H7 (cell line): ENCODE measurements around the gene FBXL15. TPM values are rescaled to one million over a fixed set of nuclear protein-coding genes. Genes with fewer than 3 reads are reported as not detected.

Source experiments
- DNase-seq: peaks from one replicate; pipeline ENCODE4 v3.0.0; 2012
- H3K27me3 ChIP-seq: 2 replicates; pipeline ENCODE4 v1.6.0; 2011; ENCODE audit warnings: mild to moderate bottlenecking, low read length; ENCODE audit not compliant: control insufficient read depth, insufficient read depth
- H3K36me3 ChIP-seq: replicated peaks from 2 replicates; pipeline ENCODE4 v1.5.1; 2011; ENCODE audit warnings: low read length; ENCODE audit not compliant: control insufficient read depth, insufficient read depth
- H3K4me3 ChIP-seq: 2 replicates; pipeline ENCODE4 v1.5.1; 2011; ENCODE audit warnings: low read depth, mild to moderate bottlenecking, control low read depth, low read length, moderate library complexity; ENCODE audit not compliant: insufficient read depth
- total RNA-seq: library from RNA; depleted of rRNA; stranded (reverse); fragments of >200 nt; shearing (Covaris generic); gene quantifications from 2 replicates; pipeline ENCODE4 v1.2.3, GENCODE V29; 2014

The FBXL15 gene
- total RNA-seq, 1 experiment from 2014 or later, result 29.8 TPM

- Histone ChIP-seq H3K27me3 (peaks cover 8% of the 10 kb centered on the region), H3K36me3 (peaks cover 1% of the 10 kb centered on the region), H3K4me3 (no peak overlapping the region)
- peak; percentile 59 for DNase-seq
Measured at GRCh38 chr10:102403115-102403514, 17.5 kb upstream of the FBXL15 start.

GRCh38 chr10:102404361-102405107, 16.1 kb upstream of the FBXL15 start:
- Histone ChIP-seq H3K27me3 (peaks cover 20% of the 10 kb centered on the region), H3K4me3 (no peak overlapping the region), H3K36me3 (peaks cover 1% of the 10 kb centered on the region)
- DNase-seq, result peak; percentile 58

- peaks cover 26% of the 10 kb centered on the region for H3K27me3 ChIP-seq
- DNase-seq, result no peak
- no peak overlapping the region for H3K4me3 ChIP-seq
- peaks cover 1% of the 10 kb centered on the region for H3K36me3 ChIP-seq
Measured at GRCh38 chr10:102405108-102405571, 15.5 kb upstream of the FBXL15 start.

GRCh38 chr10:102405632-102406031, 15.0 kb upstream of the FBXL15 start:
- Histone ChIP-seq H3K27me3 (peaks cover 31% of the 10 kb centered on the region), H3K36me3 (peaks cover 1% of the 10 kb centered on the region), H3K4me3 (no peak overlapping the region)
- DNase-seq, result peak; percentile 46

GRCh38 chr10:102406815-102407214, 13.8 kb upstream of the FBXL15 start:
- Histone ChIP-seq H3K4me3 (no peak overlapping the region), H3K36me3 (no peaks in the 10 kb centered on the region; the same call in 1 of the 2 replicates), H3K27me3 (peaks cover 40% of the 10 kb centered on the region)
- peak; percentile 35 for DNase-seq

GRCh38 chr10:102407425-102408130, 13.1 kb upstream of the FBXL15 start:
- peak; percentile 33 for DNase-seq
- Histone ChIP-seq H3K36me3 (no peaks in the 10 kb centered on the region; the same call in 1 of the 2 replicates), H3K27me3 (peaks cover 46% of the 10 kb centered on the region), H3K4me3 (no peak overlapping the region)

GRCh38 chr10:102408131-102408727, 12.4 kb upstream of the FBXL15 start:
- H3K36me3 ChIP-seq, result no peaks in the 10 kb centered on the region; the same call in 1 of the 2 replicates
- H3K4me3 ChIP-seq, result peak overlapping the region; percentile 61
- H3K27me3 ChIP-seq, result peaks cover 46% of the 10 kb centered on the region
- DNase-seq, result no peak

GRCh38 chr10:102408728-102409603, 11.7 kb upstream of the FBXL15 start:
- Histone ChIP-seq H3K27me3 (peaks cover 46% of the 10 kb centered on the region), H3K36me3 (no peaks in the 10 kb centered on the region), H3K4me3 (peak overlapping the region; percentile 61)
- peak; percentile 91 for DNase-seq

GRCh38 chr10:102409604-102410428, 10.8 kb upstream of the FBXL15 start:
- peak overlapping the region; percentile 56 for H3K4me3 ChIP-seq
- no peaks in the 10 kb centered on the region for H3K36me3 ChIP-seq
- H3K27me3 ChIP-seq, result peaks cover 46% of the 10 kb centered on the region
- peak; percentile 86 for DNase-seq

- peaks cover 46% of the 10 kb centered on the region for H3K27me3 ChIP-seq
- H3K4me3 ChIP-seq, result peak overlapping the region; percentile 56
- H3K36me3 ChIP-seq, result no peaks in the 10 kb centered on the region
- peak; percentile 90 for DNase-seq
Measured at GRCh38 chr10:102410429-102411073, 10.1 kb upstream of the FBXL15 start.

- peaks cover 46% of the 10 kb centered on the region for H3K27me3 ChIP-seq
- H3K4me3 ChIP-seq, result no peak overlapping the region
- DNase-seq, result peak; percentile 53
- no peaks in the 10 kb centered on the region for H3K36me3 ChIP-seq
Measured at GRCh38 chr10:102411341-102412255, 9.0 kb upstream of the FBXL15 start.

- Histone ChIP-seq H3K36me3 (no peaks in the 10 kb centered on the region), H3K27me3 (peaks cover 45% of the 10 kb centered on the region), H3K4me3 (no peak overlapping the region)
- peak; percentile 33 for DNase-seq
Measured at GRCh38 chr10:102412293-102412692, 8.3 kb upstream of the FBXL15 start.
